ENCODE results near the gene CABLES1. TPM values are rescaled to one million over a fixed set of nuclear protein-coding genes. Genes with fewer than 3 reads are reported as not detected.

The CABLES1 gene
- polyA plus RNA-seq, 2 of the 4 experiments (the other 2 are of a cell fraction), result 4.5 to 8.6 TPM

DNA sequence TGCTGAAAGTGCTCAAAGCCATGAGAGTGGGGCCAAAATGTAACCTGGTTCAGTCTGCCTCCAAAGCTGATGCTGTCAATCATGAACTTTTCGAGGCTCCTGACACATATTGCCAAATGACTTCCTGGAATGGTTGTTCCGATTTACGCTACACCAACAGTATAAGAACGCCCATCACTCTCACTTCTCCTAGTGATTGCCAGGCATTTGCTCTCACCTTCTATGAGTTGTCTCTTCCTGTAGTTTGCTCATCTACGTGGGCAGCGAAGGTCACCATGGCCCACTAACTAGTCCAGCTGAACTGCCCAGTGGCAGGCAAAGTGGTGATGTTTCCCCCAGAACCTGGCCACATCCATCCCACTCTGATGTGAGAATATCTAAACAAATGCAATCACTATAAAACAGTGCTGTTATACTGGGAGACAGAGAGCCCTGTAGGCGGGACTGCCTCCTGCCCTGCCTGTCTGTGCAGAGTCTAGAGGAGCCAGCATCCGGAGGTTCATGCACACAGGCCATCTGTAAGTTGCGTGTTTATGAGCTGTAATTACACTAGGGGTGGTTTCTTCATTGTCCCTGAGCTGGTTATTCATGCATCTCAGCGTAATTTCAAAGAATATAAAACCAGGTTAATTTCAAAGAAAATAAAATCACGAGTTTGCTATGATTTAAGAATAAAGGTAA lies 8.8 kb upstream of the CABLES1 start:
- POLR2A ChIA-PET, result interaction anchor here (0.6 kb wide), 1 partner anchor 35 kb away, joined by 4 read pairs; no protein-coding TSS in a partner anchor
- Histone ChIP-seq H3K4me3 (no peak overlapping the region), H3K4me1 (peaks cover 14% of the 10 kb centered on the region), H3K27ac (peak overlapping the region; percentile 41 to 51; a peak in 3 of 6 replicates), H3K4me2 (0 out of 3 replicates have a peak overlapping the region, but pooled peaks have one; percentile 1), H3K9me3 (no peaks in the 10 kb centered on the region)
- WGBS (ENCODE audit: missing lambda C conversion rate), result 73% methylated on average over 11 of the region's 11 CpGs
- CTCF ChIA-PET, result interaction anchor here (0.7 to 2.0 kb wide), 4 partner anchors 10 to 313 kb away, joined by 3 to 7 read pairs (median 3); no protein-coding TSS in a partner anchor
- ATAC-seq, result peak; percentile 43 to 76; a peak in 4 of 6 replicates
- DNase-seq (ENCODE audit: low read depth in 1 of 2, low spot score in 1 of 2), result no peak
- TF ChIP-seq HEYL (CRISPR knock-in tag; IDR thresholded peaks at IDR 0.05) (no peak), KDM1A (IDR thresholded peaks at IDR 0.05; ENCODE audit: low read depth) (no peak), FOXS1 (CRISPR knock-in tag; IDR thresholded peaks at IDR 0.05) (no peak), GATA3 (IDR thresholded peaks at IDR 0.05; ENCODE audit: borderline replicate concordance) (no peak)
- FAIRE-seq, result no peak

DNA sequence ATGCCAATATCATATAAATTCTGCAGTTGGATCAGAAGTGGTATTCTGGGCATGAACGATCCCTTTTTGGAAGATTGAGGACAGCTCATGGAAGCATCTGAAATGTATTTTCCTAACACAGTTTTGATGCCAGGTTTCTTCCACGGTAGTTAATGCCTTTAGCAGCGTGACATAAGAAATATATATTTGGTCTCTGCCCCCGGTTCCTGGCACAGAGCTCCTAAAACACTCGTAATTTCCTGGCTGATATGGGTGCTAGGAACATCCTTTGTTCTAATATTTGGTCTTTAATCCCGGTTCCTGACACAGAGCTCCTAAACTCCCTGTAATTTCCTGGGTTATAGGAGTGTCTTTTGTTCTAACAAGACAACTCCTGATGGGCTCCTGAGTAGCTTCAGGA lies 8.2 kb upstream of the CABLES1 start:
- FAIRE-seq (no peak), ATAC-seq (no peak), DNase-seq (ENCODE audit: low read depth in 1 of 2, low spot score in 1 of 2) (no peak)
- ChIA-PET POLR2A (interaction anchor here (0.6 kb wide), 1 partner anchor 36 kb away, joined by 4 read pairs; no protein-coding TSS in a partner anchor), CTCF (interaction anchor here (0.7 to 2.0 kb wide), 4 partner anchors 11 to 314 kb away, joined by 3 to 7 read pairs (median 3); no protein-coding TSS in a partner anchor)
- TF ChIP-seq, protein P1, sequence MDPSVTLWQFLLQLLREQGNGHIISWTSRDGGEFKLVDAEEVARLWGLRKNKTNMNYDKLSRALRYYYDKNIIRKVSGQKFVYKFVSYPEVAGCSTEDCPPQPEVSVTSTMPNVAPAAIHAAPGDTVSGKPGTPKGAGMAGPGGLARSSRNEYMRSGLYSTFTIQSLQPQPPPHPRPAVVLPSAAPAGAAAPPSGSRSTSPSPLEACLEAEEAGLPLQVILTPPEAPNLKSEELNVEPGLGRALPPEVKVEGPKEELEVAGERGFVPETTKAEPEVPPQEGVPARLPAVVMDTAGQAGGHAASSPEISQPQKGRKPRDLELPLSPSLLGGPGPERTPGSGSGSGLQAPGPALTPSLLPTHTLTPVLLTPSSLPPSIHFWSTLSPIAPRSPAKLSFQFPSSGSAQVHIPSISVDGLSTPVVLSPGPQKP (IDR thresholded peaks at IDR 0.05; ENCODE audit: low read depth, low read length), result no peak
- no peak for TF ChIP-seq HOXB13 (CRISPR knock-in tag; IDR thresholded peaks at IDR 0.05; ENCODE audit: low read depth)
- TF ChIP-seq ZFP36 (IDR thresholded peaks at IDR 0.05; ENCODE audit: borderline replicate concordance, partially characterized antibody), result no peak
- no peak for TF ChIP-seq RARB (CRISPR knock-in tag; IDR thresholded peaks at IDR 0.05)
- TF ChIP-seq, protein P2, sequence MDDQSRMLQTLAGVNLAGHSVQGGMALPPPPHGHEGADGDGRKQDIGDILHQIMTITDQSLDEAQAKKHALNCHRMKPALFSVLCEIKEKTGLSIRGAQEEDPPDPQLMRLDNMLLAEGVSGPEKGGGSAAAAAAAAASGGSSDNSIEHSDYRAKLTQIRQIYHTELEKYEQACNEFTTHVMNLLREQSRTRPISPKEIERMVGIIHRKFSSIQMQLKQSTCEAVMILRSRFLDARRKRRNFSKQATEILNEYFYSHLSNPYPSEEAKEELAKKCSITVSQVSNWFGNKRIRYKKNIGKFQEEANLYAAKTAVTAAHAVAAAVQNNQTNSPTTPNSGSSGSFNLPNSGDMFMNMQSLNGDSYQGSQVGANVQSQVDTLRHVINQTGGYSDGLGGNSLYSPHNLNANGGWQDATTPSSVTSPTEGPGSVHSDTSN (IDR thresholded peaks at IDR 0.05), result no peak
- TF ChIP-seq CHD2 (IDR thresholded peaks at IDR 0.05; ENCODE audit: low read length, partially characterized antibody), result no peak
- 22% methylated on average over 6 of the region's 6 CpGs for WGBS (ENCODE audit: missing lambda C conversion rate)
- H3K4me1 ChIP-seq, result peaks cover 14% of the 10 kb centered on the region
- H3K4me3 ChIP-seq, result no peak overlapping the region
- H3K4me2 ChIP-seq, result 0 out of 3 replicates have a peak overlapping the region, but pooled peaks have one; percentile 1
- H3K27ac ChIP-seq, result peak overlapping the region; percentile 41 to 59; a peak in 2 of 6 replicates
- no peaks in the 10 kb centered on the region for H3K9me3 ChIP-seq

DNA sequence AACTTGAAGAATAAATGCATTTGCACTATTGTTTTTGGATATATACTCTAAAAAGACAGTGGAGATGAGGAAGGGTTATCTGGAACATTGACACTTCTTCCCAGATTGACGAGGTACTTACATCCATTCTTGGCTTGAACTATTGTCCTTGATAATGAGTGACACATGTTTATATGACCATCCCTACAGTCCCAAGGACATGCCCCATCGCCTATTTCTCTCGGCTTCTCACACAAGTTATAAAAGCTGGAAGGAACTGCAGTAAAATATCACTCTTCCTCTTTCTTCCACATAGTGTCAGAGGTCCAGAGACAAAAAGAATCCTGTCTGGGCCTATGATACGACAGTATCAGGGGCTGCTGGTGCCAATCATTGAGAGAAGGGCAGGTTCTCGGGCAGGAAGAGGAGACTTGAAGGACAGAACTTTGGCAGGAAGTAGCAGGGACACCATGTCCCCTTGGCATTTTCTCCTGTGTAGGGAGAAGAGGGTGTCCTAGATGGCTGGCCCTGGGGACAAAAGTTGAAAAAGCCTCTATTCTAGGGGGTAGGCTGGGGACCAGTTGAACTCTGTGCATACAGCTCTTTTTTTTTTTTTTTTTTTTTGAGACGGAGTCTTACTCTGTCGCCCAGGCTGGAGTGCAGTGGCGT lies 5.8 kb upstream of the CABLES1 start:
- FAIRE-seq (no peak), ATAC-seq (no peak), DNase-seq (ENCODE audit: low read depth in 1 of 2, low spot score in 1 of 2) (no peak)
- Histone ChIP-seq H3K4me3 (no peak overlapping the region), H3K4me1 (peaks cover 26% of the 10 kb centered on the region), H3K27ac (no peak overlapping the region), H3K9me3 (no peaks in the 10 kb centered on the region), H3K4me2 (no peak overlapping the region)
- WGBS (ENCODE audit: missing lambda C conversion rate), result 93% methylated on average over 8 of the region's 8 CpGs
- CTCF ChIA-PET, result interaction anchor here (0.6 to 3.3 kb wide), 8 partner anchors 9 to 1157 kb away, joined by 3 to 21 read pairs (median 4); no protein-coding TSS in a partner anchor
- no peak for TF ChIP-seq KDM1A (IDR thresholded peaks at IDR 0.05; ENCODE audit: low read depth)
- no peak for TF ChIP-seq FOXS1 (CRISPR knock-in tag; IDR thresholded peaks at IDR 0.05)
- TF ChIP-seq FOSL2 (IDR thresholded peaks at IDR 0.05), result no peak
- no peak for TF ChIP-seq FOSL2 (CRISPR knock-in tag; IDR thresholded peaks at IDR 0.05)
- no peak for TF ChIP-seq NFE2L2 (conservative IDR thresholded peaks at IDR 0.05; ENCODE audit: low read length)
- TF ChIP-seq, protein P1 (IDR thresholded peaks at IDR 0.05; ENCODE audit: low read depth, low read length), result no peak
- POLR2A ChIA-PET, result no interaction called here
